Measurements from ENCODE around the gene CCDC178.
A peak's percentile ranks its signal among the peaks of the same experiment; 100 is the strongest.

The CCDC178 gene

GRCh38 chr18:33288082-33288716, 152.3 kb downstream of the CCDC178 start:
- no peaks in the 10 kb centered on the region for H3K9me3 ChIP-seq (ENCODE audit: control insufficient read depth, low read length)
- H3K36me3 ChIP-seq (ENCODE audit: control insufficient read depth, insufficient read depth, low read length) = no peaks in the 10 kb centered on the region
- no peaks in the 10 kb centered on the region for H3K4me1 ChIP-seq (ENCODE audit: control insufficient read depth, insufficient read depth, low read length, poor library complexity, severe bottlenecking)
- no peak overlapping the region for H3K4me3 ChIP-seq (ENCODE audit: extremely low read depth, insufficient read depth, low read length, poor library complexity, severe bottlenecking)
- no CpG with 5 or more reads among the region's 3 CpGs for WGBS, 2 experiments (ENCODE audit: insufficient coverage in 2 of 2)
- H3K27ac ChIP-seq (ENCODE audit: low read depth, low read length, severe bottlenecking) = no peak overlapping the region

DNA sequence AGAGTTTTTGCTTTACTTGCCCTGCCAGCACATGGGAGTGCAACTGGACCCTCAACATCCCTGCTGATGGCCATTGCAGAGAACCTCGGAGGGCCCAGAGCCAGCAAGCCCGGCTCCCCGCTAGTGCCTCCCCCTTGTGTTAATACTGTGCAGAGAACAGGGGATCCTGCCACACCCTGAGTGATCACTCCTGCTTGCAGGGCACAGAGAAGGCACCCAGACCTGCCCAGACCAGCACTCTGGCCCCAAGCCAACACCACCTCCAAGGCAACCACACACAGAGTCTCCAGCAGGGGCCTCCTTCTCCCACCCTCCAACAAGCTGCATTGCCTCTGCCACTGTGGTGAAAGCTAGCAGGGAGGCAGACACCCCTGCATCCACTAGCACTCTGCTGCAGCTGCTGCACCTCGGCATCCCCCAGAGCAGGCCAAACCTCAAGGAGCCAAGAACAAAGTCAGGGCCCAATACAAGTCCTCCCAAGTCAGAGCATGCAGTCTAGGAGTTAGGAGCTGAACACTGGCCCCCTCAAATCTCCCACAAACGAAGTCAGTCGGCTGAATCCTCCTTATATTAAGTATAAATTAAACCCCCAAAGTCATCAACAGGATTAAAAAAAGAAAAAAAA, 157.7 kb downstream of the CCDC178 start:
- Histone ChIP-seq H3K9me3 (ENCODE audit: control insufficient read depth, low read length) (no peaks in the 10 kb centered on the region), H3K36me3 (ENCODE audit: control insufficient read depth, insufficient read depth, low read length) (no peaks in the 10 kb centered on the region), H3K27ac (ENCODE audit: low read depth, low read length, severe bottlenecking) (no peak overlapping the region), H3K4me3 (ENCODE audit: extremely low read depth, insufficient read depth, low read length, poor library complexity, severe bottlenecking) (no peak overlapping the region), H3K4me1 (ENCODE audit: control insufficient read depth, insufficient read depth, low read length, poor library complexity, severe bottlenecking) (no peaks in the 10 kb centered on the region)
- 78 to 90% methylated on average over 2 to 4 of the region's 6 CpGs for WGBS, 2 experiments (ENCODE audit: insufficient coverage in 2 of 2)

- no peaks in the 10 kb centered on the region for H3K9me3 ChIP-seq (ENCODE audit: control insufficient read depth, low read length)
- H3K27ac ChIP-seq (ENCODE audit: low read depth, low read length, severe bottlenecking) = no peak overlapping the region
- H3K4me3 ChIP-seq (ENCODE audit: extremely low read depth, insufficient read depth, low read length, poor library complexity, severe bottlenecking) = no peak overlapping the region
- 91 to 93% methylated on average over 6 to 7 of the region's 7 CpGs for WGBS, 2 experiments (ENCODE audit: insufficient coverage in 2 of 2)
- H3K4me1 ChIP-seq (ENCODE audit: control insufficient read depth, insufficient read depth, low read length, poor library complexity, severe bottlenecking) = no peaks in the 10 kb centered on the region
- no peaks in the 10 kb centered on the region for H3K36me3 ChIP-seq (ENCODE audit: control insufficient read depth, insufficient read depth, low read length)
These were observed 158.4 kb downstream of the CCDC178 start for GRCh38 chr18:33282142-33282541.

DNA sequence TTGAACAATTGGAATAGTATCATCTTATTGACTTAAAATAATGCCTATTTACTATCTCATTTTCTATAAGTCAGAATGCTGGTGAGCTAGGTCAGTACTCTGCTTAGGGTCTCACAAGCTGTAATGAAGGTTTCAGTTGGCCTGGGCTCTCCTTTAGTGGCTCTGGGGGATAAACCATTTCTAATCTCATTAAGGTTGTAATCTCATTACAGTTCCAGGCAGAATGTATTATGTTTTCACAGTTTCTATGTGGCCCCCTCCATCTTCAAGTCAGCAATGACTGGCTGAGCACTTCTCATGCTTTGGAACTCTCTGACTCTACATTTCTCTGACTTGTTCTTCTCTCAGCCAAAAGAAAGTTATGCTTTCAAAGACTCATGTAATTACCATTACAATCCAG, 163.1 kb downstream of the CCDC178 start:
- Histone ChIP-seq H3K27ac (ENCODE audit: low read depth, low read length, severe bottlenecking) (no peak overlapping the region), H3K4me1 (ENCODE audit: control insufficient read depth, insufficient read depth, low read length, poor library complexity, severe bottlenecking) (no peaks in the 10 kb centered on the region), H3K9me3 (ENCODE audit: control insufficient read depth, low read length) (no peaks in the 10 kb centered on the region), H3K36me3 (ENCODE audit: control insufficient read depth, insufficient read depth, low read length) (no peaks in the 10 kb centered on the region), H3K4me3 (ENCODE audit: extremely low read depth, insufficient read depth, low read length, poor library complexity, severe bottlenecking) (no peak overlapping the region)

DNA sequence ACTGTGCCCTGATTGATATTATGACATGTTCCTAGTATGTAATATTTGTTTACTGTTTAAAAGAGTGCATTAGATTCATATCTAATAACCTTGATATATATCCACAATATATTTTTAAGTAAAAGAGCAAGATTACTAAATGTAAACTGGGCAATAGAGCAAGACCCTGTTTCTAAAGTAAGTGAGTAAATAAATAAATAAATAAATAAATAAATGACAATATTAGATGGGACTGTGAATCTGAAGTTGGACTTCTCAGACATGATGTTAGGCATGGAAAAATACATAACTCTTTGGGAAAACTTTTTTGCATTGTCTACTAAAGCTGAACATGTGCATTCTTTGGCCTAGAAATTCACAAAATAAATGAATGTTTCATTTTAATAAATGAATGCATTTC, 164.7 kb downstream of the CCDC178 start:
- Histone ChIP-seq H3K4me1 (ENCODE audit: control insufficient read depth, insufficient read depth, low read length, poor library complexity, severe bottlenecking) (no peaks in the 10 kb centered on the region), H3K9me3 (ENCODE audit: control insufficient read depth, low read length) (no peaks in the 10 kb centered on the region), H3K4me3 (ENCODE audit: extremely low read depth, insufficient read depth, low read length, poor library complexity, severe bottlenecking) (no peak overlapping the region), H3K27ac (ENCODE audit: low read depth, low read length, severe bottlenecking) (no peak overlapping the region), H3K36me3 (ENCODE audit: control insufficient read depth, insufficient read depth, low read length) (no peaks in the 10 kb centered on the region)

DNA sequence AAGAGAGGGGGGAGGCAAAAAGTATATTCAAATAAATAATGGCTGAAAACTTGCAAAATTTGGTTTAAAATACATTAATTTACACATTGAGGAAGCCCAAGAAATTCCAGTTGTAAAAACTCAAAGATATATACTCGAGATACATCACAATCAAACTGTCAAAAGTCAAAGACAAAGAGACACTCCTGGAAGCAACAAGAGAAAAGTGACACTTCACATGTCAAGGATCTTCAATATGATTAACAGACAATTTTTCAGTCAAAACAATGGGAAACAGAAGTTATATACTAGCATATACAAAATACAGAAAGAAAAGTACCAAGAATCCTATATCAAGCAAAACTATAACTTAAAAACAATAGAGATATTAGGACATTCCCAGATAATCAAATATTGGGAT, 170.2 kb downstream of the CCDC178 start:
- H3K9me3 ChIP-seq (ENCODE audit: control insufficient read depth, low read length) = no peaks in the 10 kb centered on the region
- no peaks in the 10 kb centered on the region for H3K4me1 ChIP-seq (ENCODE audit: control insufficient read depth, insufficient read depth, low read length, poor library complexity, severe bottlenecking)
- H3K27ac ChIP-seq (ENCODE audit: low read depth, low read length, severe bottlenecking) = no peak overlapping the region
- 86% methylated on average over 1 of the region's 1 CpG; no CpG with 5 or more reads in 1 of the 2 experiments for WGBS, 2 experiments (ENCODE audit: insufficient coverage in 2 of 2)
- no peaks in the 10 kb centered on the region for H3K36me3 ChIP-seq (ENCODE audit: control insufficient read depth, insufficient read depth, low read length)
- H3K4me3 ChIP-seq (ENCODE audit: extremely low read depth, insufficient read depth, low read length, poor library complexity, severe bottlenecking) = no peak overlapping the region

DNA sequence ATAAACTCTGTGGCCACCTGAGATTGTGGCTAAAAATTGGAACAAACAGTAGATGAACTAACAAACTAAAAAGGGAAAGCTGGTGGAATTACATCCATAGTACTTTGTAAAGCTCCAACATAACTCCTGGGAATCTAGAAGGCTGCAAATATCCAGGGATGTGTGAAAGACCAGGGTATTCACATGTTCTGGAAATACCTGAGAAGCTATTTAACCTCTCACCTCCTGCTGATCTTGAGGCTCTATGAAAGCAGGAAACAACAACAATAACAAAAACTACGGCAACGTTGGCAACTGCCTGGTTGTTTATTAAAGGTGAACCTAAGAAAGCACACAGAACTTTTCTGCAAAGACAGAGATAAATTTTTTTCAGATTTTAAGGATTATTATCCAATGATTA, 171.3 kb downstream of the CCDC178 start:
- WGBS, 2 experiments (ENCODE audit: insufficient coverage in 2 of 2) = no CpG with 5 or more reads among the region's 2 CpGs
- H3K36me3 ChIP-seq (ENCODE audit: control insufficient read depth, insufficient read depth, low read length) = no peaks in the 10 kb centered on the region
- H3K27ac ChIP-seq (ENCODE audit: low read depth, low read length, severe bottlenecking) = no peak overlapping the region
- no peaks in the 10 kb centered on the region for H3K4me1 ChIP-seq (ENCODE audit: control insufficient read depth, insufficient read depth, low read length, poor library complexity, severe bottlenecking)
- no peak overlapping the region for H3K4me3 ChIP-seq (ENCODE audit: extremely low read depth, insufficient read depth, low read length, poor library complexity, severe bottlenecking)
- no peaks in the 10 kb centered on the region for H3K9me3 ChIP-seq (ENCODE audit: control insufficient read depth, low read length)

DNA sequence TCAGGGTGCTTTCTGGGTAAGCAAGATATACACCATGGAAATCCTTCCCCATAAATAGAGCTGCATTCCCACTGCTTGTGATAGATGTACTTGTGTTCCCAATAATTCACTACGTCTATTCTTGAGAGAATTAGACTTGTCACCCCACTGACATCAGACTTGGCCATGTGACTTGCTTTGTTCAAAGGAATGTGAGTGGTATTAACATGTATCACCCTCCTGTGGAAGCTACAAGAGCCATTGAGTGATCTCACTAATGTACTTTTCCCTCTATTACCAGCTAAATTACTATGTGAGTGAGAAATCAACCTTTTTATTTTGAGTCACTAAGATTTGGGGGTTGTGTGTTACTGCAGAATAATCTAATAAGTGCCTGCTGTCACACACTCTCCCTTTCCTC, 176.0 kb downstream of the CCDC178 start:
- H3K36me3 ChIP-seq (ENCODE audit: control insufficient read depth, insufficient read depth, low read length) = no peaks in the 10 kb centered on the region
- H3K4me3 ChIP-seq (ENCODE audit: extremely low read depth, insufficient read depth, low read length, poor library complexity, severe bottlenecking) = no peak overlapping the region
- no CpG with 5 or more reads among the region's 1 CpG for WGBS, 2 experiments (ENCODE audit: insufficient coverage in 2 of 2)
- H3K9me3 ChIP-seq (ENCODE audit: control insufficient read depth, low read length) = no peaks in the 10 kb centered on the region
- H3K4me1 ChIP-seq (ENCODE audit: control insufficient read depth, insufficient read depth, low read length, poor library complexity, severe bottlenecking) = no peaks in the 10 kb centered on the region
- no peak overlapping the region for H3K27ac ChIP-seq (ENCODE audit: low read depth, low read length, severe bottlenecking)

DNA sequence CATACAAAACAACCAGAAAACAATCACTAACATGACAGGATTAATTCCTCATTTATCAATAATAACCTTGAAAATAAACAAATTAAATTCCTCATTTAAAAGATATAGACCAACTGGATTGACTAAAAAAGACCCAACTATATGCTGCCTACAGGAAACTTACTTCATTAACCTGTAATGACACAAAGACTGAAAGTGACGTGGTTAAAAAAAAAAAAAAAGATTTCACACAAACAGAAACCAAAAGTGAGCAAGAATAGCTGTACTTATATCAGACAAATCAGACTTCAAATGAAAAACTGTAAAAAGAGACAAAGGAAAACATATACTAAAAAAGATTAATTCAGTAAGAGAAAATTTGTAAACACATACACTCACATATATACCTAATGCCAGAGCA, 201.2 kb downstream of the CCDC178 start:
- no CpG with 5 or more reads among the region's 1 CpG for WGBS, 2 experiments (ENCODE audit: insufficient coverage in 2 of 2)
- H3K9me3 ChIP-seq (ENCODE audit: control insufficient read depth, low read length) = no peaks in the 10 kb centered on the region
- H3K27ac ChIP-seq (ENCODE audit: low read depth, low read length, severe bottlenecking) = no peak overlapping the region
- H3K36me3 ChIP-seq (ENCODE audit: control insufficient read depth, insufficient read depth, low read length) = no peaks in the 10 kb centered on the region
- no peaks in the 10 kb centered on the region for H3K4me1 ChIP-seq (ENCODE audit: control insufficient read depth, insufficient read depth, low read length, poor library complexity, severe bottlenecking)
- no peak overlapping the region for H3K4me3 ChIP-seq (ENCODE audit: extremely low read depth, insufficient read depth, low read length, poor library complexity, severe bottlenecking)

DNA sequence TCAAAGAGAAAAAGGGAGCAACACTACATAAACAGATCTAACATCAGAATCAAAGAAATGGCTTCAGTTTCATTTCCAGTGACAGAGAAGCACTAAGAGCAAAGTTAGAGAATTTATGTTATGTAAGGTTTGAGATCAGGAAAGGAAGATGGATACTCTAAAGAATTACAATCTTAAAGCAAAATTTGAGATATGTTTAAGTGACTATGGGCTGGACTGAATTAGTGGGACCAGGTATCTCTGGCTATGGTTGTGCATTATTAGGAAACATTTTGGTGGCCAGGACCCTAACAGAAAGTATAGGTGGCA, 208.2 kb downstream of the CCDC178 start:
- no peaks in the 10 kb centered on the region for H3K36me3 ChIP-seq (ENCODE audit: control insufficient read depth, insufficient read depth, low read length)
- H3K27ac ChIP-seq (ENCODE audit: low read depth, low read length, severe bottlenecking) = peak overlapping the region; percentile 57

GRCh38 chr18:33231474-33232317, 208.8 kb downstream of the CCDC178 start:
- peak overlapping the region; percentile 57 for H3K27ac ChIP-seq (ENCODE audit: low read depth, low read length, severe bottlenecking)
- peaks cover 6% of the 10 kb centered on the region for H3K4me1 ChIP-seq (ENCODE audit: control insufficient read depth, insufficient read depth, low read length, poor library complexity, severe bottlenecking)
- no peaks in the 10 kb centered on the region for H3K9me3 ChIP-seq (ENCODE audit: control insufficient read depth, low read length)
- no peak overlapping the region for H3K4me3 ChIP-seq (ENCODE audit: extremely low read depth, insufficient read depth, low read length, poor library complexity, severe bottlenecking)
- no peaks in the 10 kb centered on the region for H3K36me3 ChIP-seq (ENCODE audit: control insufficient read depth, insufficient read depth, low read length)
- WGBS, 2 experiments (ENCODE audit: insufficient coverage in 2 of 2) = 34 to 63% methylated on average over 3 to 5 of the region's 6 CpGs

More for the DNA sequence above, 208.2 kb downstream of the CCDC178 start:
- Histone ChIP-seq H3K4me3 (ENCODE audit: extremely low read depth, insufficient read depth, low read length, poor library complexity, severe bottlenecking) (no peak overlapping the region), H3K9me3 (ENCODE audit: control insufficient read depth, low read length) (no peaks in the 10 kb centered on the region), H3K4me1 (ENCODE audit: control insufficient read depth, insufficient read depth, low read length, poor library complexity, severe bottlenecking) (peaks cover 6% of the 10 kb centered on the region)

Measured in mesodermal cell (in vitro differentiated cells).